Fibroblast of skin of scalp (primary cell): Measurements from ENCODE around the gene KCNJ16.

Source experiments
- DNase-seq: peaks from one replicate; pipeline ENCODE4 v3.0.0-alpha.2; 2013

The KCNJ16 gene

DNA sequence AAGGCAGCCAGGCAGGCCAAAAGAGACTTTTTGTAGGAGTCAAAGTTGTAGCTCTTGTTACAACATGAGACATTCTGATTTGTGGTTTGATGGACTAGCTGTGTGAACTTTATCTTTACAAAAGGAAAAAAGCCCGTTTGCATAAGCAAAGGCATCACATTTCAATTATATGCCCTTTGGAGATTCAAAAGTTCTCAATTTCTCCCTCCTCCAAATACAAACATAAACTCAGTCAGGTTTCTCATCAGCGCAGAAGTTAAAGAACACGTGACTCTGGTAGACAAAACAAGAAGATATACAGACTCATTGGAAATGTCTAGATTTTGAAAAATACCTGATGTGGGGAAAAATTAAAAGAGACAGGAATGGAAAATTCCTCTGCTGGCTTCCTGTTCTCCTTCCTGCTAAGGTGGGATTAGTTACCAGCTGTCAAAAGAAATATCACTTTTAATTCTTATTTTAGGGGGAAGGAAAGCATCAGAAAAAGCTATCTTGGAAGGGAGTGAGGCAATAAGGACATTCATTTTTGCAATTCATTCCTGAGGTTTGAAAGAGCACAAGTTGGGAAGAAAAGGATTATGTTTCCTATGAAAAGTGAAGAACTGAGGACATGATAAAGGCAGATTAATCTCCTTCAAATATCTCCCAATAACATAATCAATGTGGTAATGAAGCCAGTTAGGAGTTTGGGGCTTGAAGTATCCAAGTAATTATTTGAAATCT, 4.6 kb upstream of the KCNJ16 start:
- DNase-seq = no peak

DNA sequence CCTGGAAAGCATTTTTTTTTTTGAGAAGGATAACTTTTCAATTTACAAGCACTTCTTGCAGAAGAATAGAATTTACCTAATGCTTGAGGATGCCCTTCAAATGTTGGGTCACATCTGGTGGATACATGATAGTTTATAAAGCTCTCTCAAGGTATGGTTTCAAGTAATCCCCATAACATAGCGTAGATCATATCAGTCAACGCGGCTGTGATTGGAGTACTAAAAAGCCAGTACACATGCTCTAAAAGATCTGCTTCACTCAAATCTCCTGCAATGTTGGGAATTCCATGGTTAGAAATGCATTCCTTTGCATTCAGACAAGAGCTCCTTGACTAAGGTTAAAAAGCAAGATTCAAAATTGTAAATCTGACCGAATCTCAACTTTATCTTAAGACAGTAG, 3.9 kb upstream of the KCNJ16 start:
- DNase-seq = no peak

DNA sequence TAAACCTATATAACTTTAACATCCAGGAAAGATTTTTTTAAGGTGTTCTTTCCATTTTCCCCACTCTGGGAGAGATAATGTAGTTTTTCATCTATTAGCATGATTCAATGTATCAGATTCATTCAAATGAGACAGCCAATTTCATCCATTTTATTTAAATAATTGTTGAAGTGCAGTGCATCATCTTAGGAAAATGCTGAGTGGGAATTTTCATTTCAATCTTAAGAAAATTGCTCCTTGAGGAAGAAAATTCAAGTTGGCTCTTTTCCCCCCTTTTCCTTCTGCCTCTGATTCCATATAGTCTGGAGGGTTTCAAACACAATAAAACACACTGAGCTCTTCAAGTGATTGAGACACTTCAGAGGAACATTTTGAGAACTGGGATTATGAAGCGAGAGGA, 3.4 kb upstream of the KCNJ16 start:
- no peak for DNase-seq

DNA sequence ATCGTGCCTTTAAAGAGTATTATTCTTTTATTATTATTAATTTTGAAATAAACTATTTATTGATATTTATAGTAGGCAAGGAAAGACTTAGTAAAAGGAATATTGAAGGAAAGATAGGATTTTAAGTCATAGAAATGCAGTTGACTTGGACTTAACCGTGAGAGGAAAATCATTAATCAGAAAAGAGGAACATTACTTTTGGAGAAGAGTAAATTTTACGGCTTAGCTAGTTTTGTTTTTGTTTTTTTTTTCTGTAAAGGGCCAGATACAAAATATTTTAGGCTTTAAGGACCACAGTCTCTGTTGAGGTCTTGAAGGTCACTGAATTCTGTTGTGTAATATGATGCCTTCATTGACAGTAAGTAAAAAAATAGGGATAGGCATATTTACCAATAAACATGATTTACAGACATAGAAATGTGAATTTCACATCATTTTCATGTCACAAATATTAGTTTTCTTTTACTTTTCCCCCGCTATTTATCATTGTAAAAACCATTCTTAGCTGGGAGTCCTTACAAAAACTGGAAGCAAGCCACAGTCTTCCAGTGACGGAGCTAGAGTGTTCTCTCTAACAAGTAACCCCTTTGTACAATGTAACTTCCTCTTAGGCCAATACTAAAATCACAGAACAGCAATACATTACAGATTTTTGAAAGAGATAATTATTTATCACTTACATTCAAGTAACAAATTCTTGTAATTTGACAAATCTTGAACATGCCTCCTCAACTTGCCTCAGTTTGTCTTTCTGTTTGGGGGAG, 2.3 kb upstream of the KCNJ16 start:
- no peak for DNase-seq

DNA sequence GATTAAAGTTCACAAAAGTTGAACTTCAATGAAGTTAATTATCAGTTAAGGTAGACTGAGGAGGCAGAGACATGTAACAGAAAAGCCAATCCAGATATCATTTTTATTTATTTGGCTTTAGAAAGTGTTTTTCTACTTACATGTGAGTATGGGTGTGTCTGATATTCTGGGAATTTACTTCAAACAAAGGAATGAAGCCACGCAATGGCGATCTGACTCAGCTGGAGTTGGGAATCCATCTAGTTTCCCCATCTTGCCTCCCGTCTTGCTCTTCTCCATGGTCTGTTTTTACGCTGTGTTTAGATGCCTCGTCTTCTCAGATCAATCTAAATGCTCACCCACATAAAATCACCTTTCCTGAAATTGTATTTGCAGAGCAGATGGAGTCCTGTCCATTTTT, 1.7 kb upstream of the KCNJ16 start:
- DNase-seq = no peak

DNA sequence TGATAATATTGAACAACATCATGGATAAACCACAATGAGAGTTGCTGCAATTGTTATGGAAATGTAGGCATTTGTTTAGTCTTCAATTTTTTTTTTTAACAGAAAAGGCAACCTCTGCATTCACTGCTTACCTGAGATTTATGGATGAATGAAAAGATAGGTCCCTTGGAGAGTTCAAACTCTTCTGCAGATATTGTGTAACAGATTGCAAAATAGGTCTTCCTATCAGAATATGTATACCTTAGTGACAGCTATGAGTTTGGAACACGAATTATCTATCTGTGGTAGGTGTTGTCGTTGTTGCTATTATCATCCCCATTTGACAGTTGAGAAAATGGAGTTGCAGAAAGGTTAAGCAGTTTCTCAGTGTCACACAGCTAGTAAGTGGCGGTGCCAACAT, 1.2 kb upstream of the KCNJ16 start:
- DNase-seq = no peak

DNA sequence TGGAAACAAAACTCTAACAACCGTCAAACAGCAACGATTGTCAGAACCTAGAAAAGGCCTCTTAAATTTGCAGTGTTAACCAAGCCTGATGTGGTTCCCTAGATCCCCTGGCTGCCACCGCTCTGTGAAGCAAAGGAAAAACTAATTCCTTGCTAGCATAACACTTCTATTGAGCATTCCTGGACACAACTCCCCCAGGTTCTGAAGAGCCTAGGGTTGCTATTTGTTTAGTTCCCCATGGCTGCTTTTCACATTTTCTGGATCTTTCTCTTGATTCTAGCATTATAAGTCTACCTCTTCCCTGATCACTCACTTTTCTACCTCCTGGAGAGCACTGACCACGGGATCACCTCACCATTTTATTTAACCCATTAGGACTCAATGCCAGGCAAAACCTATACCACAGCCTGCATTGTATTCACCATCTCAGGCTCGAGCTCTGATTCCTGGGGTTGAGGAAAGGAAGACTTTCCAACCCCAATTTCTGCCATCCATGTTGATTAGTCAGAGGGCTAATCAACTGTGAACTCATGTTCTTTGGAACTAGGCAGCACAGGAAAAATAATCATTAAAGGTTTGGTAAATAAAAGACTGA, 692 bp upstream of the KCNJ16 start:
- no peak for DNase-seq

DNA sequence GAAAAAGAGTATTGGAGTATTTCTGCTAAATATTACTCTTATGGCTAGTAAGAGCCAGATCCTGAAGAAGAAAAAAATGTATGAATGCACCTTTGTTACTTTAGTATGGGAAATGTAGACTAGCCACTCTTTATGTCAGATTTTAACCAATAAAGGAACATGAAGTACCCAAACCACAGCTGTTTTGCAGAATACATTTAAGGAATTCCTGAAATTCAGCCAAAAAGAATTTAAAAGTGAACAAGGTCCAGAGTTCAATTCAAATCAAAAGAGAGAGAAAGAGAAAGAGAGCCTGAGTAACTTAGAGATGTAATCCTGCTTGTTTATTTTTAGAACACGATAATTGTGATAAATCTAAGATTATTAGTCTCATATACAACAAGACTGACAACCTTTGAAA, 1.2 kb downstream of the KCNJ16 start:
- DNase-seq = peak; percentile 21

DNA sequence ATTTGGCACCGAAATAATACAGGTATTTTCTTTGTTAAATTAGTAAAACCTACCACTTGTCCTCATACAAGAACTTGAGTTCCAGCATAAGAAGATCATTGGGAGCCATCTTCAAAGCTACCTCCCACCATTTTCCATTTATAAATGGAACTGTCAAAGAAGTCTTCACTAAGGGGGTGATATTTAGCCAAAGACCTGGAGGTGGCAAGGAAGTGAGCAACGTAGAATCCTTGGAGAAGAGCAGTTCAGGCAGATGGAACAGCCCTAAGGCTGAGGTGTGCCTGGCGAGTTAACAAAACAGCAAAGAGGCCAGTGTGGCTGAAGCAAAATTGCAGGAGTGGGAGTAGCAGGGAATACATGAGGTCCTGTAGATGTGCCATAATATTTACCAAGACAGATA, 1.8 kb downstream of the KCNJ16 start:
- no peak for DNase-seq

DNA sequence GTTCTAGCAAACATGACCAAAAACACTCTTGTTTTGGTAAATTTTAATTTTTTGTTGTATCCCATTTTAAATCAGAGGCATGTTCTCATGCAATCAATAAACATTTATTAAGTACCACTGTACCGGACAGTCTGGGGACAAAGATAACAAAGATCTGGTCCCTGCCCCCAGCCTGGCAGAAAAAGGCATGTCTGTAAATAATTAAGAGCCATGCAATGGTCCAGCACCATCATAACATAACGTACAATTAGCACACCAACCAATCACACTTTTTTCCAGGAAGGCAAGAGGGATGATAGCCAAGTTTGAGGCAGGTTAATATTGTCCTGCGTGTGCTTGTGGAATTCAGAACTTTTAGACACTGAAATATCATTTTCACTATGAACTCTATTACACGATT, 3.5 kb downstream of the KCNJ16 start:
- no peak for DNase-seq

DNA sequence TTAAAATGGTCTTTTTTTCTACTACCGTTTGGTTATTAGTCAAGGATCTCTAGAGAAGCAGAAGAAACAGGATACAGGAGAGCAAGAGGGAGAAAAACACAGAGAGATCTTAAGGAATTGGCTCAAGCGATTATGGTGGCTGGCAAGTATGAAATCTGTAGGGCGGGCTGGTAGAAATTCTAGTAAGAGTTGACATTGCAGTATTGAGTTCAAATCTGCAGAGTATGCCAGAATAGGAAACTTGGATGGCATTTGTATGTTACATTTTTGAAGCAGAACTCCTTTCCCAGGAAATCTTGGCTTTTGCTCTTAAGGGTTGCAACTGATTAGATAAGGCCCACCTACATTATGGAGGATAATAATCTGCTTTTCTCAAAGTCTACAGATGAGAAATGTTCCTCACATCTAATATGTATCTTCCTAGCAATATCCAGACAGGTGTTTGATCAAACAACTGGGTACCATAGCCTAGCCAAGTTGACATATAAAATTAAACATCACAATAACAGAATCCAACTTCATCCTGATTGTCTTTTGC, 4.0 kb downstream of the KCNJ16 start:
- DNase-seq = no peak

DNA sequence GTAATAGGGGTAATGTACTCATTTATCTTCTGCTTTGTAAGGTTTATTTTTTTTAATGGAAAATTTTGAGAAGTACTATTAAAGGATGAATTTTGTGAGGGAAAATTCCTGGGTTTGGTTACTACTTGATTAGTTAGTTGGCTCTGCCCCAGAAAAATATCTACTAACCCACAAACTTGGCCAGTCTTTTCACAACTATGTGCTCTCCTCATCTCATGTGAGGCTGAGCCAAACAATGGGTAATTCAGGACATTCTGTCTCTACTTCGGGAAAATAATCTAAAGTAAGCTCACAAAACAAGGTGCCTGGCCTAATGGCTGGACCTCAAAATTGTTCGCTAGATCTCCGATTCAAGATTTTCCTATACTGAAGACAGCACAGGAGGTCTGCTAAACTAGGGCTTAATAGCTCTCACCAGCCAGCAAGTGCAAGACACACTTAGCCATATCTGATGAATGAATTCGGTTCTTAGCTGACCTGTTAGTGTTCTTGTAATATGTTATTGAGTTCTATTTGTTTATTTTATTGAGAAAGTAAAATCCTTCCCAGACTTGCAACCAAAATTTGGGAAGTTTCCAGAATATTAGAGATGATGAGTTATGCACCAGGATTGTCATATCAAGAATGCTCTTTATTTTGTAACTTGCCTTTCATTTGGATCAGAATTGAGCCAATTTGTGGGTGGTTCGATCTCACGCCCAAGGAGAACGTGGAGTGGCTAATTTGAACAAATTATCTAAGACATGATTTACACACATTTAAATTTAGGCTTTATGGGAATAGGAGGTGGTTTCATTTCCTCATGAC, 5.7 kb downstream of the KCNJ16 start:
- peak; percentile 52 for DNase-seq

DNA sequence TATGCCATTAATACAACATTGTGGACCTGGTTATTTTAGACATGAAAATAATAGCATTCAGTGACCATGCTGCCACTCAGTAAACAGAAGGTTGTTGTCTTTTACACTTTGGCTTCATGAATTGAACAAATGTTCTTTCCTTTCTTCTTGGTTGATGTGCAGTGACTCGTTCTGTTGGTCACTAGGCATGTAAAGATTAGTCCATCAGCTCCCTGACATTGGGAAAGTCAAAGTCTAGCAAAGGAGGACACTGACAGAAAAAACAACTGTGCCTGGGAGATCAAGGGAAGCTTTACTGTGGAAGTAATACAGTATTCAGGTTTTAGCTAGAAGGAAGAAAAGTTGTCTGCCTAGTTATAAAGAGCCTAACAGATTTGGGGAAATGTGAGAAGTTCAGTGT, 6.9 kb downstream of the KCNJ16 start:
- no peak for DNase-seq

DNA sequence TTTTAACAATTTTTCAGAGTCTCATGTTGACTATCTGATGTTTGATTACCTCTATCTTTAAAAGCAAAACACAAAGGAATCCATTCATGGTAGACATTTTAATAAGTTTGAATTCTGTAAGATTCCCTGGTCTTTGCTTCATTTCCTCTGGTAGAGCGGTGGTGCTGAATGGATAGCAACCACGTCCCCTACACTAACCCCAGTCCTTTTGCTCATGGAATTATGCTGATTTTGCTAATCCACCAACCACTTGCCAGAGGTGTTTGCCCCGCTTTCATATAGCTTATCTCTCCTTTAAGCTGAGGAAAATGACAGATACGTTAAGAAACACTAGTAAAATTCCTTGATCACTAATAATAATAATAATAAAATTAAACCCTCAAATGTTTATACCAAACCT, 9.5 kb downstream of the KCNJ16 start:
- no peak for DNase-seq

DNA sequence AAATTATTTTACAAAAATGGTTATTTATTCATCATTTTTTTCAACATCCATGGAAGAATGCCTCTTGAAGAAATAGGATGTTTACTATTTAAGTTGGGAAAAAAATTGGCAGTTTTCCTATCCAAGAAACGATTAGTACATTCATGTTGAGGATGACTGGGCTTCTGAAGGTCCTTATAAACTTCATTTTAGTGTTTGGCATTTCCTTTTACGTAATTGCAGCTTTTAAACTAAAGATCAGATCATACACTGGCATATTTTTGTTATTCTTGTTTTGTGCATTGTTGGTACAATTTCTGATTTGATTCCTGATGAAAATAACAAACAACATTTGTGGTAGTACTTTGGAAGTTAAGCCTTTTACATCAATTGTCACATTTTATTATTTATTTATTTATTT, 11.5 kb downstream of the KCNJ16 start:
- DNase-seq = no peak

DNA sequence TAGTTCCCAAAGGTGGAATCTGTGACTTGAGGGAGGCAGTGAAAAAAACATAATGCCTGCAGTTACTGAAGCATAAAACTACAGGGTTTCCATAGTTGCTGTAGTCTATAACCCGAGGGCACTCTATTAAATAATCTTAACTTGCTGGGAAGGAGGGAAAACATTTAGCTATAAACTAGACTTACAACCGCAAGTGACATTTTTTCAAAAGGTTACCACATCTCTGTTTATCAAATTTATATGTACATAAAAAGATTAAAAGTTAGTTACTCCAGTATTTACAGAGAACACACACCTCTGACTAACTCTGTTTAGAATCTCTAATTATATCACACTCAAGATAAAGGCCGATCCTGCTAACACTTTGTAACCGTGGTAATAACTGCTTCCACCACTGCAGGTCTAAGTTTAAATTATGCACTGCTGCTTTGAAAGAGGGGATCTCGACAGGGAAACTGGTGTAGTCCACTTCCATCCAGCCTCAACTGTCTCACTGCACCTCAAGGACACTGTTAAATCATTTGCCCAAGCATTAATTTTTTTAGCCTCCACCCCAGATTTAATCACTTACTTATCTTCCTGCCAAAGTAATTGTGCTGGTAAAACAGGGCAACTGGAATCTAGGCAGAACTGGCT, 14.6 kb downstream of the KCNJ16 start:
- DNase-seq = no peak

DNA sequence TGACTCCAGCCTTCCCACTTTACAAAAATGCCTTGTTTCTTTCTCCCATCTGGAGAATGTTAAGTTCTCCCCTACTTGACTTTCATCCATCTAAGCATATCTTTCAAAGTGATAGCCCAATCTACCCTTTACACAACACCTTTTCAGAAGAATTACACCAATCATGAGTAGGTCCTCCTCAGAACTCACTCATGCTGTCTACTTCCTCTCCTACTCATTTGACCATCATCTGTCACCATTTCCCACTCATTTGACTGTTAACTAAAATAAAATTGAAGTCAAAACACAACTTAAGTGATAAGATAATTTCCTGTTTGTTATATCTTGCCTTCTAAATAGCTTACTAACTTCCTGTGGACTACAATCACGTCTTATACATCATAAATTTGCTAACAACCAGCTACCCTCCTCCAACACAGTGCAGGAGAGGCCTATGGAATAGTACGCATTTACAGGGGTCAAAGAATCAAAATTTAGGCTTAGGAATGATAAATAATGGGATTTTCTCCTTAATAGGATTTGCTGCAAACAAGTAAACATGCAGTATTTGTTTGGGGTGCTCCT, 16.1 kb downstream of the KCNJ16 start:
- DNase-seq = no peak

DNA sequence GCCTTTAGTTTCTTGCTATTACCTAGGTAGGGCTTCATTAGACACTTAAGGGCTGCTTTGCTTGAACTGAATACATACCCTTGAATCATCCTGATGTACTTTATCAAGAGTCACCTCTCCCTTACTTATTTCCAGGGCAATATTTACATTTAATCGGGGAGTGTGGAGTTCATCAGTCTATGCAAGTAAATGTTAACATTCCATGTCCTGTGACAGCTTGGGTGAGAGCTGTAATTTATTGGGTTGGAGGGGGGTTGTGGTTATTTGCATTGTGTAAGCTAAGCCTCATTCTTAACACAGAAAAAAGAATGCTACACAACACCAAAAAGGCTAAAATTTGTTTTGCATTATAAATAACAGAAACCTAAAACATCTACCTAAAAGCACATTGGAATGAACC, 16.7 kb downstream of the KCNJ16 start:
- no peak for DNase-seq

DNA sequence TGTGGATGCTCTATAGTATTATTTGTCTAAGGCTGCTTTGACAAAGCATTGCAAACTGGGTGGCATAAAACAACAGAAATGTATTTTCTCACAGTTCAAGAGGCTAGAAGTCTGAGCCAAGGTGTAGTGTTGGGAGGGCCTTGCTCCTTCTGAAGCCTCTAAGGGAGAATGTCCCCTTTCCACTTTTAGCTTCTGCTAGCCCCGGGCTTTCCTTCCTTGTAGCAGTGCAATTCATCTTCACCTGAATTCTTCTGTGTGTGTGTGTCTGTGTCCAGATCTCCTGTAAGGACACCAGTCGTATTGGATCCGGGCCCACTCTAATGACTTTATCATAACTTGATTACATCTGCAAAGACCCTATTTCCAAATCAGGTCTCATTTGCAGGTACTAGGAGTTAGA, 18.1 kb downstream of the KCNJ16 start:
- no peak for DNase-seq

DNA sequence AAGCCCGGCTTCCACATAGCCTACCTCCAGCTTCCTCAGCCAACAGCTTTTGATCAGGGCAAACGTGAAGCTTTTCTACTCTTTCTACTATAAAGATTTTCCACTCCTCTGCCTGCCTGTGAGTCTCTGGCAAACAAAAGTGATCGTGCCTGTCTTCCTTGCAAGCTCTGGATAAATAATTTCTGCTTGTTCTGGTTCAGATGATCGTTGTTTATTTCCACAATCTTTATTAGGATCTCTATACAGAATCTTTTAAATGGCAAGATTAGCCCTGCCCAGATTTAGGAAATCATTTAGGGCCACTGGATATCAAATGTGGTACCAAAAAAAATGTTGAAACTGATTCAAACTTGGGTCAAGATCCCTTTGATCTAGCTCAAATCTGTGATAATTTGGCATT, 20.4 kb downstream of the KCNJ16 start:
- DNase-seq = no peak

DNA sequence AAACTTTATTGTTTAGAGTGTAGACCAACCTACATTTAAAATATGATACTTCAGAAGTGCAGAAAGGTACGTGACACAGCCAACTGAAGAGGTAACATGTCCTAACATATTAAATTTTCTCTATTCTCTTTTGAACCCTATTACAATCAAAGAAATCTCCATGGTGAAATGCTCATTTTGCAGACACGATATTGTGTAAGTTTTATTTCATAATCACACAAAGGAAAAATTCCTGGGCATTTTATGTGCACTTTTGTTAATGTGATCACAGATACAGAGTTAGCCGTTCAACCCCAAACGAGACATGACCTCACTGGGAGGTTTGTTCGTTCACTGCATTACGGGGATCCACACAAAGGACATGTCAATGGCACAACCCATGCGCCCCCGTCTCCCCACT, 21.8 kb downstream of the KCNJ16 start:
- no peak for DNase-seq

DNA sequence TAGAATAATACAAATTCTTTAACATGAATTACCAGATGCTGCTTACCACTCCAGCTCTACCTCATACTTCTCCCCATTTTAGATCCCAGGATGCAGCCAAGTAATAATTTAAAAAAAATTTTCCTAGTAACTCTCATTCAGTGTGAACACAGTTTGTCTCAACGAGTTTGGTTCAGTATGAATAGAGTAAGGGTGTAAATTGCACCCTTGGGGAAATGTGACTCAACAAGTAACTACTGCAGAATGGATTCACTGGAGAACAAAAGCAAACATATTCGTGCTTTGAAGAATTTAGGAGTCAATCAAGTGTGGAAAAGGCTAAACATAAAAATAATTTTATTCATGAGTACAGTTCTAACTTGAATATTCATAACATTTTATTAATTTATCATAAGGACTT, 23.0 kb downstream of the KCNJ16 start:
- DNase-seq = peak; percentile 39
